IMR-90 (cell line): Measurements from ENCODE around the gene GPSM1. TPM values are rescaled to one million over a fixed set of nuclear protein-coding genes. Genes with fewer than 3 reads are reported as not detected.
A peak's percentile ranks its signal among the peaks of the same experiment; 100 is the strongest.

ENCODE experiments used
- ATAC-seq: fragments of 200-7000 bp; cut with Tn5 transposase; 2 replicates; pipeline ENCODE4 v1.9.1; 2020; ENCODE audit warnings: low read depth, mild to moderate bottlenecking, moderate library complexity
- BruUV-seq: library from RNA; stranded (reverse); fragments of 400-500 nt; replicated peaks from 2 replicates; lab custom pipeline; 2021; lab: Mats Ljungman, UMichigan
- CTCF ChIA-PET: fragments of 300-600 bp; formaldehyde crosslinking; extraction: SDS; loops from one replicate; lab custom pipeline; 2021; ENCODE audit warnings: antibody characterized with exemption; lab: Yijun Ruan, JAX
- POLR2A ChIA-PET: fragments of 300-600 bp; sonication (Branson Sonifier 250); formaldehyde crosslinking; loops from one replicate; lab custom pipeline; 2022; ENCODE audit warnings: antibody characterized with exemption; ENCODE audit not compliant: unreplicated experiment; lab: Charles Lee
- DNase-seq: peaks from one replicate; pipeline ENCODE4 v3.0.0; 2013
- H2AFZ ChIP-seq: replicated peaks from 2 replicates; pipeline ENCODE3; 2013; ENCODE audit warnings: low read length, mild to moderate bottlenecking; ENCODE audit not compliant: poor library complexity
- H2AK5ac ChIP-seq: 2 replicates; pipeline ENCODE4 v1.6.1; 2013; ENCODE audit warnings: low read depth, low read length, inconsistent platforms
- H2AK9ac ChIP-seq: replicated peaks from 2 replicates; pipeline ENCODE3; 2013; ENCODE audit warnings: mild to moderate bottlenecking, low read depth, low read length, moderate library complexity; ENCODE audit not compliant: poor library complexity
- H2BK120ac ChIP-seq: 2 replicates; pipeline ENCODE4 v1.6.1; 2013; ENCODE audit warnings: low read depth, low read length, inconsistent platforms
- H2BK15ac ChIP-seq: 3 replicates; pipeline ENCODE4 v1.6.1; 2013; ENCODE audit warnings: low read depth, low read length, inconsistent platforms
- H2BK20ac ChIP-seq: 2 replicates; pipeline ENCODE4 v1.6.1; 2013; ENCODE audit warnings: low read depth, mild to moderate bottlenecking, inconsistent platforms, low read length, moderate library complexity
- H2BK5ac ChIP-seq: 2 replicates; pipeline ENCODE4 v1.6.1; 2013; ENCODE audit warnings: mild to moderate bottlenecking, low read depth, low read length, inconsistent platforms; ENCODE audit not compliant: poor library complexity, severe bottlenecking
- H3K14ac ChIP-seq: replicated peaks from 2 replicates; pipeline ENCODE4 v1.6.1; 2013; ENCODE audit warnings: low read depth, low read length, inconsistent platforms
- H3K18ac ChIP-seq: 2 replicates; pipeline ENCODE4 v1.6.1; 2013; ENCODE audit warnings: low read depth, low read length, control low read depth
- H3K23ac ChIP-seq: 2 replicates; pipeline ENCODE4 v1.6.1; 2013; ENCODE audit warnings: low read depth, low read length, inconsistent platforms
- H3K27ac ChIP-seq: 2 replicates; pipeline ENCODE4 v1.5.1; 2013; ENCODE audit warnings: mild to moderate bottlenecking, control low read depth, low read length; ENCODE audit not compliant: insufficient read depth
- H3K27me3 ChIP-seq: 2 replicates; pipeline ENCODE4 v1.6.1; 2013; ENCODE audit warnings: low read length; ENCODE audit not compliant: control insufficient read depth, insufficient read depth
- H3K36me3 ChIP-seq: 2 replicates; pipeline ENCODE4 v1.6.1; 2013; ENCODE audit warnings: low read length, mixed read lengths; ENCODE audit not compliant: control insufficient read depth, insufficient read depth
- H3K4ac ChIP-seq: 2 replicates; pipeline ENCODE4 v1.6.1; 2013; ENCODE audit warnings: low read depth, low read length, inconsistent platforms
- H3K4me1 ChIP-seq: 2 replicates; pipeline ENCODE4 v1.6.1; 2013; ENCODE audit warnings: low read length, mixed read lengths; ENCODE audit not compliant: control insufficient read depth, insufficient read depth
- H3K4me2 ChIP-seq: 2 replicates; pipeline ENCODE4 v1.6.1; 2013; ENCODE audit warnings: low read depth, mild to moderate bottlenecking, control low read depth, low read length, moderate library complexity
- H3K4me3 ChIP-seq: 2 replicates; pipeline ENCODE4 v1.5.1; 2013; ENCODE audit warnings: low read depth, mild to moderate bottlenecking, control low read depth, low read length, moderate library complexity; ENCODE audit not compliant: insufficient read depth
- H3K56ac ChIP-seq: 2 replicates; pipeline ENCODE4 v1.6.1; 2013; ENCODE audit warnings: low read length, inconsistent platforms; ENCODE audit not compliant: insufficient read depth; ENCODE audit errors: extremely low read depth
- H3K79me1 ChIP-seq, 2 experiments: 2 replicates each; pipeline ENCODE4 v1.6.1; 2013; ENCODE audit warnings: low read length in 2 of 2, inconsistent platforms in 1 of 2, low read depth in 1 of 2
- H3K9ac ChIP-seq: 2 replicates; pipeline ENCODE4 v1.6.1; 2013; ENCODE audit warnings: low read depth, low read length, control low read depth
- H3K9me1 ChIP-seq: 2 replicates; pipeline ENCODE4 v1.6.1; 2013; ENCODE audit warnings: low read length, inconsistent platforms; ENCODE audit not compliant: insufficient read depth
- H3K9me3 ChIP-seq: 2 replicates; pipeline ENCODE4 v1.6.1; 2013; ENCODE audit warnings: low read length; ENCODE audit not compliant: control insufficient read depth, insufficient read depth
- H4K20me1 ChIP-seq: 2 replicates; pipeline ENCODE4 v1.6.1; 2013; ENCODE audit warnings: low read length, inconsistent platforms; ENCODE audit not compliant: insufficient read depth
- H4K5ac ChIP-seq: 2 replicates; pipeline ENCODE4 v1.6.1; 2013; ENCODE audit warnings: mild to moderate bottlenecking, low read depth, low read length, control low read depth
- H4K8ac ChIP-seq, 2 experiments: 2 replicates each; pipeline ENCODE4 v1.6.1; 2013; ENCODE audit warnings: low read depth in 2 of 2, low read length in 2 of 2, control low read depth in 1 of 2, inconsistent platforms in 1 of 2
- H4K91ac ChIP-seq: 2 replicates; pipeline ENCODE4 v1.6.1; 2013; ENCODE audit warnings: low read depth, low read length, inconsistent platforms; ENCODE audit not compliant: insufficient read depth
- BHLHE40 ChIP-seq: fragments of 150-350 bp; IDR thresholded peaks from 2 replicates; pipeline ENCODE4 v1.6.1; 2016; ENCODE audit warnings: mild to moderate bottlenecking, low read depth, low read length
- CHD1 ChIP-seq: IDR thresholded peaks from 2 replicates; pipeline ENCODE4 v1.6.1; 2012; ENCODE audit warnings: low read depth, low read length, improper control_type of control experiment
- FOS ChIP-seq: fragments of 150-350 bp; IDR thresholded peaks from 2 replicates; pipeline ENCODE4 v1.6.1; 2016; ENCODE audit warnings: low read depth, low read length
- MAFK ChIP-seq: IDR thresholded peaks from 2 replicates; pipeline ENCODE4 v1.6.1; 2012; ENCODE audit warnings: low read depth, low read length, improper control_type of control experiment
- MAZ ChIP-seq: IDR thresholded peaks from 2 replicates; pipeline ENCODE4 v1.6.1; 2012; ENCODE audit warnings: low read depth, mild to moderate bottlenecking, low read length, improper control_type of control experiment, moderate library complexity, borderline replicate concordance
- MXI1 ChIP-seq: IDR thresholded peaks from 2 replicates; pipeline ENCODE4 v1.6.1; 2012; ENCODE audit warnings: low read depth, mild to moderate bottlenecking, low read length, moderate library complexity, borderline replicate concordance
- NFE2L2 ChIP-seq: fragments of 150-350 bp; IDR thresholded peaks from 2 replicates; pipeline ENCODE4 v1.6.1; 2016; ENCODE audit warnings: low read depth, mild to moderate bottlenecking, low read length
- POLR2A ChIP-seq: IDR thresholded peaks from 2 replicates; pipeline ENCODE4 v1.6.1; 2012; ENCODE audit warnings: mild to moderate bottlenecking, low read depth, low read length
- RCOR1 ChIP-seq: IDR thresholded peaks from 2 replicates; pipeline ENCODE4 v1.6.1; 2012; ENCODE audit warnings: mild to moderate bottlenecking, low read length, improper control_type of control experiment; ENCODE audit not compliant: insufficient replicate concordance
- RFX5 ChIP-seq: IDR thresholded peaks from 2 replicates; pipeline ENCODE4 v1.8.0; 2012; ENCODE audit warnings: low read depth, mild to moderate bottlenecking, low read length, moderate library complexity
- dilution Hi-C: fragments of 300-500 bp; cut with HindIII; formaldehyde crosslinking; loops from one replicate; pipeline ENCODE4 v1.14.3; 2018; ENCODE audit warnings: low sequenced_read_pairs; ENCODE audit not compliant: unreplicated experiment
- in situ Hi-C: fragments of 300-500 bp; cut with MboI; formaldehyde crosslinking; loops from 3 replicates; pipeline ENCODE4 v1.14.3; 2019; ENCODE audit warnings: low sequenced_read_pairs, inconsistent platforms, mixed read lengths
- intact Hi-C: fragments of 100-400 bp; cut with micrococcal nuclease; formaldehyde crosslinking; loops from 2 replicates; pipeline ENCODE4 v1.10.0; 2022
- polyA plus RNA-seq, 3 experiments: library from polyadenylated mRNA; depleted of rRNA; stranded (reverse); fragments of >200 nt; gene quantifications; 2 replicates each; pipeline ENCODE4 v1.2.3, GENCODE V29; 2012; ENCODE audit warnings: low replicate concordance in 1 of 3
- total RNA-seq: library from RNA; depleted of rRNA; stranded (reverse); fragments of >200 nt; gene quantifications from 2 replicates; pipeline ENCODE4 v1.2.3, GENCODE V29; 2012
- TF ChIP-seq, protein P1 (sequence below): fragments of 150-350 bp; IDR thresholded peaks from 2 replicates; pipeline ENCODE4 v1.6.1; 2017; ENCODE audit warnings: mild to moderate bottlenecking, antibody characterized with exemption, low read length, low read depth
- TF ChIP-seq, protein P2 (sequence below): conservative IDR thresholded peaks from 2 replicates; pipeline ENCODE4 v1.5.1; 2012; ENCODE audit warnings: mild to moderate bottlenecking, low read depth, low read length, improper control_type of control experiment
- TF ChIP-seq, protein P3 (sequence below): fragments of 150-350 bp; IDR thresholded peaks from 2 replicates; pipeline ENCODE4 v1.6.1; 2016; ENCODE audit warnings: low read depth, mild to moderate bottlenecking, low read length, moderate library complexity, borderline replicate concordance

GPSM1 gene
- total and polyA plus RNA-seq, 2 of the 4 experiments (the other 2 are of a cell fraction): 28.7 to 71.2 TPM

DNA sequence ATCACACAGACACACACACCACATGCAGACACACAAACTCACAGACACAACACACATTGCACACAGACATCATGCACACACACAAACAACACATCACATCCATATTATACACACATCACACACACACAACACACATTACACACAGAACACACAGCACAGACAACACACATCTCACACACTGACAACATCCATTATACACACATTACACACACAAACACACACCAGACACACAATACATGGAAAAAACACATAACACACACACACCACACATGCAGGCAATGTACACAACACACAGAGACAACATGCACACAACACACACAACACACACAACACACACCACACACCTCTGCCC, 18.7 kb upstream of the GPSM1 start:
- no peak overlapping the region for H3K56ac ChIP-seq
- peaks cover 2% of the 10 kb centered on the region; the same call in 1 of the 2 replicates for H3K27me3 ChIP-seq
- H3K18ac ChIP-seq: no peak overlapping the region
- TF ChIP-seq NFE2L2 (no peak), BHLHE40 (no peak), RCOR1 (no peak), RFX5 (no peak), MXI1 (no peak), POLR2A (no peak), MAZ (no peak), FOS (no peak), MAFK (no peak), CHD1 (no peak)
- TF ChIP-seq, protein P1, sequence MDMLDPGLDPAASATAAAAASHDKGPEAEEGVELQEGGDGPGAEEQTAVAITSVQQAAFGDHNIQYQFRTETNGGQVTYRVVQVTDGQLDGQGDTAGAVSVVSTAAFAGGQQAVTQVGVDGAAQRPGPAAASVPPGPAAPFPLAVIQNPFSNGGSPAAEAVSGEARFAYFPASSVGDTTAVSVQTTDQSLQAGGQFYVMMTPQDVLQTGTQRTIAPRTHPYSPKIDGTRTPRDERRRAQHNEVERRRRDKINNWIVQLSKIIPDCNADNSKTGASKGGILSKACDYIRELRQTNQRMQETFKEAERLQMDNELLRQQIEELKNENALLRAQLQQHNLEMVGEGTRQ: no peak
- TF ChIP-seq, protein P2, sequence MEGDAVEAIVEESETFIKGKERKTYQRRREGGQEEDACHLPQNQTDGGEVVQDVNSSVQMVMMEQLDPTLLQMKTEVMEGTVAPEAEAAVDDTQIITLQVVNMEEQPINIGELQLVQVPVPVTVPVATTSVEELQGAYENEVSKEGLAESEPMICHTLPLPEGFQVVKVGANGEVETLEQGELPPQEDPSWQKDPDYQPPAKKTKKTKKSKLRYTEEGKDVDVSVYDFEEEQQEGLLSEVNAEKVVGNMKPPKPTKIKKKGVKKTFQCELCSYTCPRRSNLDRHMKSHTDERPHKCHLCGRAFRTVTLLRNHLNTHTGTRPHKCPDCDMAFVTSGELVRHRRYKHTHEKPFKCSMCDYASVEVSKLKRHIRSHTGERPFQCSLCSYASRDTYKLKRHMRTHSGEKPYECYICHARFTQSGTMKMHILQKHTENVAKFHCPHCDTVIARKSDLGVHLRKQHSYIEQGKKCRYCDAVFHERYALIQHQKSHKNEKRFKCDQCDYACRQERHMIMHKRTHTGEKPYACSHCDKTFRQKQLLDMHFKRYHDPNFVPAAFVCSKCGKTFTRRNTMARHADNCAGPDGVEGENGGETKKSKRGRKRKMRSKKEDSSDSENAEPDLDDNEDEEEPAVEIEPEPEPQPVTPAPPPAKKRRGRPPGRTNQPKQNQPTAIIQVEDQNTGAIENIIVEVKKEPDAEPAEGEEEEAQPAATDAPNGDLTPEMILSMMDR: no peak
- TF ChIP-seq, protein P3, sequence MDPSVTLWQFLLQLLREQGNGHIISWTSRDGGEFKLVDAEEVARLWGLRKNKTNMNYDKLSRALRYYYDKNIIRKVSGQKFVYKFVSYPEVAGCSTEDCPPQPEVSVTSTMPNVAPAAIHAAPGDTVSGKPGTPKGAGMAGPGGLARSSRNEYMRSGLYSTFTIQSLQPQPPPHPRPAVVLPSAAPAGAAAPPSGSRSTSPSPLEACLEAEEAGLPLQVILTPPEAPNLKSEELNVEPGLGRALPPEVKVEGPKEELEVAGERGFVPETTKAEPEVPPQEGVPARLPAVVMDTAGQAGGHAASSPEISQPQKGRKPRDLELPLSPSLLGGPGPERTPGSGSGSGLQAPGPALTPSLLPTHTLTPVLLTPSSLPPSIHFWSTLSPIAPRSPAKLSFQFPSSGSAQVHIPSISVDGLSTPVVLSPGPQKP: no peak
- no peaks in the 10 kb centered on the region for H3K4me1 ChIP-seq
- DNase-seq (no peak), ATAC-seq (no peak)
- H3K27ac ChIP-seq: no peak overlapping the region
- H2AFZ ChIP-seq: no peak overlapping the region
- H3K23ac ChIP-seq: 0 out of 2 replicates have a peak overlapping the region, but pooled peaks have one; percentile 23
- H2BK20ac ChIP-seq: no peak overlapping the region
- no peak overlapping the region for H2BK120ac ChIP-seq
- peaks cover 11% of the 10 kb centered on the region for H3K9me1 ChIP-seq
- intact Hi-C loops (no loop called here), dilution Hi-C loops (no loop called here), in situ Hi-C loops (no loop called here)
- H2BK15ac ChIP-seq: no peak overlapping the region
- POLR2A ChIA-PET: no interaction called here
- no TSS peak for BruUV-seq
- H4K20me1 ChIP-seq: no peaks in the 10 kb centered on the region
- CTCF ChIA-PET: no interaction called here
- no peak overlapping the region for H3K4me2 ChIP-seq
- H4K5ac ChIP-seq: no peak overlapping the region
- no peak overlapping the region for H4K8ac ChIP-seq
- no peak overlapping the region for H3K4ac ChIP-seq
- no peak overlapping the region for H4K91ac ChIP-seq
- peak overlapping the region; percentile 53 for H3K14ac ChIP-seq
- no peaks in the 10 kb centered on the region for H3K36me3 ChIP-seq
- no peaks in the 10 kb centered on the region for H3K79me1 ChIP-seq
- H3K4me3 ChIP-seq: no peak overlapping the region
- peak overlapping the region; percentile 79 for H2BK5ac ChIP-seq
- H2AK5ac ChIP-seq: no peak overlapping the region; the same call in 1 of the 2 replicates
- H2AK9ac ChIP-seq: peak overlapping the region; percentile 55
- no peaks in the 10 kb centered on the region for H3K9me3 ChIP-seq
- no peak overlapping the region for H3K9ac ChIP-seq
